ENCODE results near the gene TPBGL.

TPBGL gene

DNA sequence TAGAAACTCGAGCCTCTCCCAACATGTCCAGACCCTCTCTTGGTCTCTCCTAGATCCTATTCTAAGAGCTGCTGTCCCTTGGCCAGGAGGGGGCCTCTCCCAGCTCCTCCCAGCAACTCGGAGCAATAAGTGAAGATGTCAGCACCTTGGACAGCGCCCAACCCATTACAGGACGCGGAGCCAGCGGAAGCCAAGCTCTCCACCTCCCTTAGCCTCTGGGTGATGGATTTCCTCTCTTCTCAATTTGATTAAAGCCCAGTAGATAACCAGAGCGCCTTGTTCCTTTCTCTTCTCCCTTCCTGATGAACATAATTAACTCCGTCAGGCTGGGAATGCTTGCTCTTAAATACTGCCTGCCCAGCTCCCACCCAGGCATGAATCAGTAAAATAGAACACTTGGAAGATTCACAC lies 26.2 kb upstream of the TPBGL start:
- DNase-seq = peak; percentile 96

DNA sequence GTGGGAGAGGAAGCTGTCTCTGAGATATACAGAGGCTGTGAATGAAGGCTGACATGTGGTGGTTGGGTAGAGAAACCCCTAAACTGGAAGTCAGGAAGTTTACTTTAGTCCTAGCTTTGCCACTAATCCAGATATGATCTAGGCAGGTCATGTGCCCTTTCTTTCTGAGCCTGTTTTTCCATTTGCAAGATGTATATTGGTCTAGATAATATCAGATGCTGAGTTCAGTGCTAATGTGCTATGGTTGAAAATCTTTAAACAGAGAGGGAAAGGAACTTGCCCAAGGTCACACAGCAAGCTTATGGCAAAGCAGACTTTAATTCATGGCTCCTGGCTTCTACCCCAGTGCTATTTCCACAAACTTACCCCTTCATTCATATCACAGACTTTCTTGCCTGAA lies 25.7 kb upstream of the TPBGL start:
- DNase-seq = no peak

DNA sequence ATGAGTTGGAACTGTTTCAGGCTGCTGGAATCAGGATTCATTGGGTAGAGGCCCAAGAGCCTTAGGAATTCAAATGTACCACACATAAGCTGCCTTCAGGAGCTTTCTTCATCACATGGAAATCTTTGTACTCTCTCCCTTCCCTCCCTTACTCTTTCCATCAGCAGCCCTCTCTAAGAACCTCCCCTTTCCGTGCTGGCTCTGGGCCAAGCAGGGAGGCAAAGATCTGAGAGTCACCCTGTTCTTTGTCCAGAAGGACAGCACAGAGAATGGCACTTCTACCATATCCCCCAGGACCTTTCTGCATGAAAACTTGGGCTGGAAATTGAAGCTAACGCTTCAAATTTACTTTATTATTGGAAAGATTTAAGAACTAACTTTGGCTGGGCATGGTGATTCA lies 20.7 kb upstream of the TPBGL start:
- no peak for DNase-seq

GRCh38 chr11:75223954-75224643 lies 16.5 kb upstream of the TPBGL start:
- no peak for DNase-seq

DNA sequence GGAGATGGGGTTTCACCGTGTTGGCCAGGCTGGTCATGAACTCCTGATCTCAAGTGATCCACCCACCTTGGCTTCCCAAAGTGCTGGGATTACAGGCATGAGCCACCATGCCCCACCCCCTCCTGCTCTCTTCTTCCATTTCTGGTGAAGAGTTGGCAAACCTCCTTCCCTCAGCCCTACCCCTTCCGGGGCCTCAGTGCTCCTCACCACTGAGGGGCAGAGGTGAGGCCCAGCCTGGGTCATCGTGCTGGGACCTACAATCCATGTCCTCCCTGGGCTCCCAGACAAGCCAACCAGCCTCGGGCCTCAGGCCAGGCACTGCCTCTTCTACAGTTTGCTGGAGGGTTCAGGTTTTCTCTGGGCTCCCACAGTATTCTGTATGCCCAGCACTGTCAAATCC lies 14.8 kb upstream of the TPBGL start:
- DNase-seq = no peak

DNA sequence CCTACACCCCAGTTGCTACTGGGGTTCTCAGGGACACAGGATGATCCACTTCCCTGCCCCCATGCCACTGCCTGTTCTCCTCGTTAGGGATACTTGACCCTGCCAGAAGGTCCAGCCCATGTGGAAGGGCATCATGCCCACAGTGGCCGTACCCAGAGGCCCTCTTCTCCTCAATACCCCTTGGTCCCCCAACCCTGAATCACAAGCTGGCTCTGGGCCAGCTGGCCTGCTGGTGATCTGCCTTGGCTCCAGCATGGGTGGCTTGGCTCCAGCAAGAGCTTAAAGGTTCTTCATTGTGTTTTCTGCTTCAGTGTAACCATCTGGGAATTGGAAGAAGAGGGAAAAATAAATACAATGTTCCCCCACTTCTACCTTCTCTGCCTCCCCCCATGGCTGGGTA lies 11.1 kb upstream of the TPBGL start:
- no peak for DNase-seq

DNA sequence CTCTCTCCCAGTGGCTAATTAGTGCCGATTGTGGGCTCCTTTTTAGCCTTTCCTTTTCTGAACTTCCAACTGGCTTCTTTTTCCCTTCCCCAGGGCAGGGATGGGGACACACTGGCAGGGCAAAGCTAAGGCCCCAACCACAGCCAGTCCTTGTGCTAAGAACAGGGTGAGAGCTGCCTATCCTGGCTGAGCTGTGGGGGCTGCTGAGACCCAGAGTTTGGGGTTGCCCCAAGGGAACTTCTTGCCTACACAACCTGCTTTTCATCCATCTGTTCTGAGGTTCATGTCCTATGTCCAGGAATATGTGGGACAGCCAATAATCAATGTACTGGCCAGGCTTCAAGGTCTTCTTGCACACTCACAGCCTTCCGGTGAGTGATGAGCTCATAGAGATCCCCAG lies 10.0 kb upstream of the TPBGL start:
- no peak for DNase-seq

GRCh38 chr11:75233754-75234172 lies 6.8 kb upstream of the TPBGL start:
- DNase-seq = peak; percentile 78

DNA sequence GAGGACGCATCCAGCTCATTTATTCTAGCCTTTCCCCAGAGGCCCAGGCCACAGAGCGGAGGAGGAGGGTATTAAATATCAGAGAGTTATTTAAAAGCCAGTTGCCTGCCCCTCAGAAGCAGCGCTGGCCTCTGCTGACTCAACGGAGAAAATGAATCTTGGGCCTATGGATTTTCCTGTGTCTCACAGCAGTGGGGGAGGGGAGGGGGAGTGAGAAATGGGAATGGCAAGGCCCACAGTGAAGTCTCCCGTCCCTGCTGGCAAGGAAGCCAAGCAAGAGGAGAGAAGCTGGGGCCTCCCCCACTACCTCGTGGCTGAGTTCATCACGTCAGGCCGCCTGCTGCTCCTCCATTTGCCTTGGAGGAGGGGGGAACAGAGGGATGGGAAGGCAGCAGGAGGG lies 4.5 kb upstream of the TPBGL start:
- no peak for DNase-seq

DNA sequence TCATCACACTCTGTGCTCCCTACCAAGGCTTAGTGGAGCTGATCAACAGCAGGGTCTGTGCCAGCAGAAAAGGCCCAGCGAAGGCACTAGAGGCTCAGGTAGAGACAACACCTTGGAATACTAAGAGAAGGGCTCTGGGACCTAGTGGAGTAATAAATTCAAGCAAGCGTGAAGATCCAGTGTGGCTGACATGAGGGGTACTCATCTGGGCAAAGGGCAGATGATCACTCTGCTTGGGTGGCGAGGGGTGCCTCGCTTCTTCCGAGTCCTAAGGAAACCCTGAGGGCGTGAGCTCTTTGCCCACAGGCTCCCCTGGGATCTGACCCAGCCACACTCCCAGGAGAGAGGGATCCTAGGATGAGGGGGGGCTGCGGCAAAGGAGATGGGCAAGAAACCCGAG lies 3.5 kb upstream of the TPBGL start:
- no peak for DNase-seq

- no peak for DNase-seq
These were observed 1.8 kb upstream of the TPBGL start for GRCh38 chr11:75238595-75239440.

GRCh38 chr11:75239531-75240290 lies 863 bp upstream of the TPBGL start:
- DNase-seq = no peak

- DNase-seq = peak; percentile 88
These were observed 697 bp downstream of the TPBGL start for GRCh38 chr11:75241036-75241905.

DNA sequence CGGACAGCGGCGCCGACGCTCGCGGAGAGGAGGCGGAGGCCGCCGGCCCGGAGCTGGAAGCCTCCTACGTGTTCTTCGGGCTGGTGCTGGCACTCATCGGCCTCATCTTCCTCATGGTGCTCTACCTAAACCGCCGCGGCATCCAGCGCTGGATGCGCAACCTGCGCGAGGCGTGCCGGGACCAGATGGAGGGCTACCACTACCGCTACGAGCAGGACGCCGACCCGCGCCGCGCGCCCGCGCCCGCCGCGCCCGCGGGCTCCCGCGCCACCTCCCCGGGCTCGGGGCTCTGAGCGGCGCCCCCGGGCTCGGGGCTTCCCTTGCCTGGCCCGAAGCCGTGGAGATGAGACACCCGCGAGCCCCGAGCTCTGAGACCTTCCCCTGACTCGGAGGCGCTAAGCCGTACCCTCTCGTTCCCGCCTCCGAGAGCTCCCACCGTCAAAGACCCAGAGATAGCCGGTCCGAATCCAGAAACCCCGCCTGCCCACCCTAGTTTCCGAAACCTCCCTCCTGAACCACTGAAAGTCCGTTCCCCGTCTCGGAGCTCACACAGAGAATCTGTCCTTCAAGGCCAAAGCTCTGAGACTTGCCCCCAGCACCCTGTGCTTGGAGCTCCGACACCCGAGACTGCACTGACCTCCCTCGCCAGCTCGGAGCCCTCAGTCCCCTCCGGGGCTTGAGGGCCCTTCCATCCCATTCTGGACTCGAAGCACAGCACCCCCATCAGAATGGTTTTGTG lies 1.5 kb downstream of the TPBGL start:
- DNase-seq = no peak

DNA sequence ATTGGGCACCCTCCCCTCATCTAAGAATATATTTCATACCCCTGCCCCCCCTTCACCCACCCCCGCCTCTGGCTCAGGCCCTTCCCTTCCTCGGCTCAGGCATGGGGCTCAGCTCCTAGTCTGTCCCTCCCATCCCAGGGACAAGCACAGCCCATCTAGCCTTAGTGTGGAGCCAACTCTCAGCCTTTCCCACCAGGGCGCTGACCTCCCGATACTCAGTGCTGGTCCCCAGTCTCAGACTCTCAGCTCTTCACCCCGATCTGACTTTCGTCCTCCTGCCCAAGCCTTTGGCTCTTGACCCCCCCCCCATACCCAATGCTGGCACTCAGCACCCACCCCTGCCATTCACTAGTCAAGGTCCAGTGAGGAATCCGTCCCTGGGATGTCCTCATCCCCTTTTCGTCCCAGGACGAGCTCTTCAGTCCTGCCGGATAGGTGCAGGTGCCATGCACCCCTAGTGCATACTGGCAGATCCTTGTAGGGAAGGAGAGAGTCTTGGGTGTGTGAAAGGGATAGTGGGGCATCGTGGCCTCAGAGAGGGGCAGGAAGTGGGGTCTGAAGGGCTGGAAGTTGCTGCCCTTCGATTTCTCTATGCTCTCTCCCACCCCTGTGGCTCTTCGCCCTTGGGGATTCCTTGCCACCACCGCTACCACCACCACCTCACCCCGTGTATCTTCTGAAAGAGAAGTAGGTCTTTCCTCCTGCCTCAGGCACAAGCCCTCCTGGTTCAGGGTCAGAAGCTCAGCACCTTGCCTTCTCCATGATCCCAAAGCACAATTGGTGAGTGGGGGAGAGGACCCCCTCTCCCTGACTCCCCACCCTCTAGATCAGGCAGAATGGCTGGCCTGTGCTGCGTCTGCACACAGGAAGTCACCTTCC lies 2.4 kb downstream of the TPBGL start:
- no peak for DNase-seq

GRCh38 chr11:75244052-75244814 lies 3.7 kb downstream of the TPBGL start:
- DNase-seq = no peak

GRCh38 chr11:75245356-75246005 lies 4.9 kb downstream of the TPBGL start:
- no peak for DNase-seq

- DNase-seq = no peak
These were observed 5.6 kb downstream of the TPBGL start for GRCh38 chr11:75246006-75246670.

All from hematopoietic multipotent progenitor cell treated with erythropoietin and hydrocortisone succinate and interleukin-3 and kit ligand, for 4 days (in vitro differentiated cells).